Cardiac fibroblast (primary cell): ENCODE results near the gene NEXMIF.
"Not testable (repeated sequence)": the region's sequence is repeated elsewhere in the genome, so short reads cannot be mapped to it uniquely, and the experiment has no call there.

ENCODE experiments used
- DNase-seq, 2 donors: peaks; one replicate each; pipeline versions ENCODE4 v3.0.0 to v3.0.0-alpha.2; 2010; ENCODE audit warnings: low read depth in 2 of 2
- H3K4me3 ChIP-seq, 2 donors: replicated peaks in 1 of 2; 1 replicate in 1 of 2; 2 replicates in 1 of 2; pipeline ENCODE4 v1.5.1; 2011; ENCODE audit warnings: low read depth in 2 of 2, low read length in 2 of 2, mild to moderate bottlenecking in 2 of 2, moderate library complexity in 1 of 2
- TF ChIP-seq, protein P1 (sequence below): IDR thresholded peaks from one replicate; pipeline ENCODE4 v1.5.1; 2011; ENCODE audit warnings: low read depth, mild to moderate bottlenecking, low read length, inconsistent platforms

NEXMIF gene

DNA sequence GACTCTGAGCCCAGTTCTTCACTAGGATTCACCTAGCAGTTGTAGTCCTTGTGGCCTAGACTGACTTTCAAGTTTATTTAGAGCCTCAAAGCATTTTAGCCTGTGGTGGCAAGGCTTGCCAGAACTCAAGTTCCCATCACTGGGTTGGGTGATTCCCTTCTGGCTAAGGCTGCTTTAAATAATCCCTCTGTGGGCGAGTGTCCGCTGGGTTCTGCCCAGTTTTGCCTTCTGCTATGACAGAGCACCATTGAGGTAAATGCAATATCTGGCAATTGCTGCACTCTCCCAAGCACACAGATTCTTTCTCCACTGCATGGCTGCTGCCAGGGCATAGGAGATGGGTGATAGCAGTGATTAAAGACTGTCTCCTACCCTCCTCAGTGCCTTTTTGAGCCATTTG, 220.0 kb downstream of the NEXMIF start:
- DNase-seq, result no peak
- TF ChIP-seq, protein P1, sequence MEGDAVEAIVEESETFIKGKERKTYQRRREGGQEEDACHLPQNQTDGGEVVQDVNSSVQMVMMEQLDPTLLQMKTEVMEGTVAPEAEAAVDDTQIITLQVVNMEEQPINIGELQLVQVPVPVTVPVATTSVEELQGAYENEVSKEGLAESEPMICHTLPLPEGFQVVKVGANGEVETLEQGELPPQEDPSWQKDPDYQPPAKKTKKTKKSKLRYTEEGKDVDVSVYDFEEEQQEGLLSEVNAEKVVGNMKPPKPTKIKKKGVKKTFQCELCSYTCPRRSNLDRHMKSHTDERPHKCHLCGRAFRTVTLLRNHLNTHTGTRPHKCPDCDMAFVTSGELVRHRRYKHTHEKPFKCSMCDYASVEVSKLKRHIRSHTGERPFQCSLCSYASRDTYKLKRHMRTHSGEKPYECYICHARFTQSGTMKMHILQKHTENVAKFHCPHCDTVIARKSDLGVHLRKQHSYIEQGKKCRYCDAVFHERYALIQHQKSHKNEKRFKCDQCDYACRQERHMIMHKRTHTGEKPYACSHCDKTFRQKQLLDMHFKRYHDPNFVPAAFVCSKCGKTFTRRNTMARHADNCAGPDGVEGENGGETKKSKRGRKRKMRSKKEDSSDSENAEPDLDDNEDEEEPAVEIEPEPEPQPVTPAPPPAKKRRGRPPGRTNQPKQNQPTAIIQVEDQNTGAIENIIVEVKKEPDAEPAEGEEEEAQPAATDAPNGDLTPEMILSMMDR, result no peak
- H3K4me3 ChIP-seq, result no peak overlapping the region

DNA sequence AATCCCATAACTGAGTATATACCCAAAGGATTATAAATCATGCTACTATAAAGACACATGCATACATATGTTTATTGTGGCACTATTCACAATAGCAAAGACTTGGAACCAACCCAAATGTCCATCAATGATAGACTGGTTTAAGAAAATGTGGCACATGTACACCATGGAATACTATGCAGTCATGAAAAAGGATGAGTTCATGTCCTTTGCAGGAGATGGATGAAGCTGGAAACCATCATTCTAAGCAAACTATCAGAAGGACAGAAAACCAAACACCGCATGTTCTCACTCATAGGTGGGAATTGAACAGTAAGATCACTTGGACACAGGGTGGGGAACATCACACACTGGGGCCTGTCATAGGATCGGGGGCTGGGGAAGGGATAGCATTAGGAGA, 223.9 kb downstream of the NEXMIF start:
- not testable (repeated sequence) for H3K4me3 ChIP-seq, DNase-seq

DNA sequence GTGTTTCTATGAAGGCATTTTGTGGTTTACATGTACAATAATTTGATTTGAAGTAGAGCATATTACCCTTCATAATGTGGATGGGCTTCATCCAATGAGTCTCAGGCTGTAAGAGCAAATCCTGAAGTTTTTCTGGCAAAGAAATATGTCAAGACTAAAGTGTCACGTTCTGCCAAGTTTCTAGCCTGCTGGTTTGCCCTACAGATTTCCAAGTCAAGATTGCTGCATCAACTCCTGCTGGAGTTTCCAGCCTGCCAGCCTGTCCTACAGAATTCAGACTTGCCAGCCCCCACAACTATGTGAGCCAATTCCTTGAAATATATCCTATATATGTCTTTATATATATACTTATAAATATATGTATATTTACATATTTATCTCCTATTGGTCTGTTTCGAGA, 240.8 kb downstream of the NEXMIF start:
- DNase-seq, result no peak
- H3K4me3 ChIP-seq, result no peak overlapping the region
- TF ChIP-seq, protein P1, result no peak
